ENCODE results near the gene RARRES2.

RARRES2 gene

DNA sequence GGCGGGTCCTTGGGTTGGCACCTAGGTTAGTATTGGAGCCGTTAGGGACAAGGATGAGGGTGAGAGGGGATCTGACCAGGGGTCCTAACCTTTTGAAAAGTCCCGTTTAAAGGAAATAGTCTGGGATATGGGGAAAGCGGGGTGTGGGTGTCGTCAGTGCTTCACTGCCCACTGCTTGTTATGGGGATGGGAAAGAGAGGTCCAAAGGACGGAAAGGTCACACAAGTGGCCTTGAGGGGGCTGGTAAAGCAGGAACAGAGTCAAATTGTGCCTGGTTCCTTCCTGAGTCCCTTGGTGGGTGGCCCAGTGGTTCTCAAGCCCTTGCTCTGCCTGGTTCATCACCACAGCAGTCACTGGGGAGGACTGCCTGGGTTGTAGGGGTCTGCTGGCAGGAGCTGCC is 35.1 kb upstream of the RARRES2 start:
- DNase-seq (ENCODE audit: low read depth), result no peak

DNA sequence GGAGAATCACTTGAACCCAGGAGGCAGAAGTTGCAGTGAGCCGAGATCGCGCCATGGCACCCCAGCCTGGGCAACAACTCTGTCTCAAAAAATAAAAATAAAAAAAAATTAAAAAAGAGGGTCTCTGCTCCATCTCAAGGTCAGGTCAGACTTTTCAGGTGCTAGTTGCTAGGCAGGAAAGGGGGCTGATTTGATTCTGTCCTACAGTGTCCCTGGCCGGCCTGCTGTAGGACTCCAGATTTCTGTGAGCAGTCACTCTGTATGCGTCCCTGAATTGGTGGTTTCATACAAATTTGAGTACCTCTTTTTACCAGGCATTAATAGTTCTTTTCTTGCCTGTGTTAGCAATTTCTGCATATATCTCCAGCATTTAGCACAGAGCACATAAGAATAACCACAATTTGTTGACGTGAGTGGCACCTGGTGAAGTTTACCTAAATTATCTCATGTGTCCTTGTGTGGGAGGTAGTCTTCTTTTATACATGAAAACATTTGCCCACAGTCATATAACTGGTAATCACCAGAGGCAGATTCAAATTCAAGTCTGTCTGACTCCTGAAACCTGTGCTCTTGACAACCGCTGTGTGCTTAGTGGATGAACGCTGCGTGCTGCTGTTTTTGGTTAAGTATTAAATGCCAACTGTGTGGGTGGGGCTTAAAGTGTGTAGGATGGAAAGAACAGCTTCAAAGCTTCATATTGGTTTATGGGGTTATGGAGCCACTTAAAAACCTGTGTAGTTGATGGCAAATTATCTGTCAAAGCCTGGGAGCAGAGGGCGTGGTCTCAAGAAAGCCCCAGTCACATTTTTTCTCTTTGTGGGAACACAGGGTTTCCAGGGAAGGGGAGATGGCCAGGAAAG is 34.5 kb upstream of the RARRES2 start:
- no peak for DNase-seq (ENCODE audit: low read depth)

DNA sequence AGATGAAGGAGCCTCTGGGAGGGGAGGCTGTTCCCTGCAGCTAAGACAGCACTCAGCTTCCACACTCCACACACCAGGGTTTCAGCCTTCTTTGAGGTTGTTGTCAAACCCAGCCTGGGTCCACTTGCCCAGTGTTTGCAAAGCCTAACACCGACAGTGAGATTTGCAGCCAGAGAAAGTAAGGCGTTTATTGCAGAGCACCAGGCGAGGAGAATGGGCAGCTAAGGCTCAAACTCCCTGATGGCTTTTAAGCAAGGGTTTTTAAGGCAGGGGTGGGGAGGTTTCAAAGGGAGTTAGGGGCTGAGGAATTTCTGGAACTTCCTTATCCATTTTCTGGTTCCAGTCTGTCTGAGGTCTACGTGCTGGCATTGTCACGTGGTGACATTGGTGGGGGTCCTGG is 33.0 kb upstream of the RARRES2 start:
- no peak for DNase-seq (ENCODE audit: low read depth)

DNA sequence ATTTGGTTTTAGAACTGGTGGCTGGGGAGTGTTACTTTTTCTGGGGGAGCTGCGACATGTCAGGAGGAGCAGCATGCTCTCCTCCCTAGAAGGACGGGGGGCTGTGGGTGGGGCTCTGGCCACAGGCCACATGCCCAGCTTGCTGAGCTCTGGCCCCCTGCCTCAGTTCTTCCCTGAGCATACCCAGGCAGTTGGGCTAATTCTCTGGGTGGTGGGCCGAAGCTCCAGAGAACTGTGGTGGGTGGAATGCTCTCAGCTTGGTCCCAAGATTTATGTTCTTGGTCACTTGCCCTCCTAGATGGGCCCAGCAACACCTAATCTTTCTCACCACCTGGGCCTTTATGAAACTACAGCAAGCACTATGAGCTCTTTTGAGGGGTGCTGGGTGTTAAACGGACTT is 32.6 kb upstream of the RARRES2 start:
- no peak for DNase-seq (ENCODE audit: low read depth)

DNA sequence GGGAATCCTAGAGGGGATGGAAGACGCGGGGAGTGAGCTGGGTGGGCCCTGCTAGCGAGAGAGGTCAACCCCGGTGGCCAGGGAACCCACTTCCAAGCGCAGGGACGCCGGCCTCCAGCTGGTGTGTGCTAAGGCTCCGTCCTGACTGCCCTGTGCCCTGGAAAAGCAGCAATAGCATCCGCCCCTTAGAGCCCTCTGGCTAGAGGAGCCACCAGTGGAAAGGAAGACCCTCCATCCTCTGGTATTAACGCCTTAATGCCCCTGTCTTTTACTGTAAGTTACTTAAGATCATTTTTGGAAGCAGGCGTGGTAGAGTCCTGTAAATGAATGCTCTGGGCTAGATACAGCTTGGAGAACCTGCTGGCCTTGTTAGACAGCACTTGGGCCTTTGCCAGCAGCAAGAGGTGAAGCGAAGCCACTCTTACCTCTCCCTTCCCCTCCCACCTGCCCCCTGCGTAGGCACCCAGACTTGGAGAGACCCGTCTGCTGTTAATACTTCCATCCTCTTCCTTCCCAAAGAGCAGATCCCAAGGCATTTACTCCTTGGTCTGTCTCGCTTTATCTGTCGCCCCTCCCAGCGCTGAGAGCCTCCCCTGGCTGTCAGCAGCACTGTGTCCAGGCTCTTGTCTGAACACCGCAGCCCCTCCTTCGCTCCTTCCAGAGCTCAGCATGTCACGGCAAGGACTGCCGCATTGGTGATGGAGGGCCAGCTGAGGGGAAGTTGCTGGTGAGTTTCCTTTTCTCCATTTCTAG is 31.8 kb upstream of the RARRES2 start:
- no peak for DNase-seq (ENCODE audit: low read depth)

DNA sequence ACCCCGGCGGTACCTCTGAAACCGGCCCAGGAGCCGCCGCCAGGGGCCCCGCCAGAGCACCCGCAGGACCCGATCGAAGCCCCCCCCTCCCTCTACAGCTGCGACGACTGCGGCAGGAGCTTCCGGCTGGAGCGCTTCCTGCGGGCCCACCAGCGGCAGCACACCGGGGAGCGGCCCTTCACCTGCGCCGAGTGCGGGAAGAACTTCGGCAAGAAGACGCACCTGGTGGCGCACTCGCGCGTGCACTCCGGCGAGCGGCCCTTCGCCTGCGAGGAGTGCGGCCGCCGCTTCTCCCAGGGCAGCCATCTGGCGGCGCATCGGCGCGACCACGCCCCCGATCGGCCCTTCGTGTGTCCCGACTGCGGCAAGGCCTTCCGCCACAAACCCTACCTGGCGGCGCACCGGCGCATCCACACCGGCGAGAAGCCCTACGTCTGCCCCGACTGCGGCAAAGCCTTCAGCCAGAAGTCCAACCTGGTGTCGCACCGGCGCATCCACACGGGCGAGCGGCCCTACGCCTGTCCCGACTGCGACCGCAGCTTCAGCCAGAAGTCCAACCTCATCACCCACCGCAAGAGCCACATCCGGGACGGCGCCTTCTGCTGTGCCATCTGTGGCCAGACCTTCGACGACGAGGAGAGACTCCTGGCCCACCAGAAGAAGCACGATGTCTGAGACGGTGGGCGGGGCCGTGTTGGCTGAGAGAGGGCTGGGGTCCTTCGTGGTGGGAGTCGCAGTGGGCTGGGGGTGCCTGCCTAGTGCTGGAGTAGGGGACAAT is 31.0 kb upstream of the RARRES2 start:
- DNase-seq (ENCODE audit: low read depth), result no peak

DNA sequence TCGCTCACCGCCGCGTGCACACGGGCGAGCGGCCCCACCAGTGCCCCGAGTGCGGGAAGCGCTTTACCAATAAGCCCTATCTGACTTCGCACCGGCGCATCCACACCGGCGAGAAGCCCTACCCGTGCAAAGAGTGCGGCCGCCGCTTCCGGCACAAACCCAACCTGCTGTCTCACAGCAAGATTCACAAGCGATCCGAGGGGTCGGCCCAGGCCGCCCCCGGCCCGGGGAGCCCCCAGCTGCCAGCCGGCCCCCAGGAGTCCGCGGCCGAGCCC is 30.5 kb upstream of the RARRES2 start:
- DNase-seq (ENCODE audit: low read depth), result no peak

DNA sequence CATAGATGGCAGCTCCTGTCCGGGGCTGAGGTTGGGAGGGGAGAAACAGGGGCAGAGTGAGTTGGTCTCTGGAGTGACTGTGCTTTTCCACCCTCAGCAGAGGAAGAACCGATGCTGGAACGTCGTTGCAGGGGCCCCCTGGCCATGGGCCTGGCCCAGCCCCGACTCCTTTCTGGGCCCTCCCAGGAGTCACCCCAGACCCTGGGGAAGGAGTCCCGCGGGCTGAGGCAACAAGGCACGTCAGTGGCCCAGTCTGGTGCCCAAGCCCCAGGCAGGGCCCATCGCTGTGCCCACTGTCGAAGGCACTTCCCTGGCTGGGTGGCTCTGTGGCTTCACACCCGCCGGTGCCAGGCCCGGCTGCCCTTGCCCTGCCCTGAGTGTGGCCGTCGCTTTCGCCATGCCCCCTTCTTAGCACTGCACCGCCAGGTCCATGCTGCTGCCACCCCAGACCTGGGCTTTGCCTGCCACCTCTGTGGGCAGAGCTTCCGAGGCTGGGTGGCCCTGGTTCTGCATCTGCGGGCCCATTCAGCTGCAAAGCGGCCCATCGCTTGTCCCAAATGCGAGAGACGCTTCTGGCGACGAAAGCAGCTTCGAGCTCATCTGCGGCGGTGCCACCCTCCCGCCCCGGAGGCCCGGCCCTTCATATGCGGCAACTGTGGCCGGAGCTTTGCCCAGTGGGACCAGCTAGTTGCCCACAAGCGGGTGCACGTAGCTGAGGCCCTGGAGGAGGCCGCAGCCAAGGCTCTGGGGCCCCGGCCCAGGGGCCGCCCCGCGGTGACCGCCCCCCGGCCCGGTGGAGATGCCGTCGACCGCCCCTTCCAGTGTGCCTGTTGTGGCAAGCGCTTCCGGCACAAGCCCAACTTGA is 29.9 kb upstream of the RARRES2 start:
- DNase-seq (ENCODE audit: low read depth), result no peak

DNA sequence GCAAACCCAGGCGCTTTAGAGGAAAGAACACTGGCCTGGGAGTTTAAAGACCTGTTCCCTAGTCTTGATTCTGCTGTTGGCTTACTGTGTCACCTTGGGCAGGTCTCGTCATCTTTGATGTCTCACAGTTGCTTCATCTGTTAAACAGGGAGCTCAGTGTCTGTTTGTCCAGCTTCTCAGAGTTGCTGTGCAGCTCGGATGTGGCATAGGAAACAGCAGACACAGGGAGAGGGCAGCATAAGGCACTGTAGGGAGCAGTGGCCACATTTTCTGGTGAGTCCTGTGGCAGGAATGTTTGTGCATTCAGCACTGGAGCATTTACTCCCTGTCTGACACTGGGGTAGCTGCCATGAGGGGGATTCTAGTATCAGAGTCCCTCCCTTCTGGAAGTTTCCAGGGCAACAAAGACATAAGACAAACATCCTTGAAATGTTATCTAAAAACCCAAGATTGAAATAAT is 29.2 kb upstream of the RARRES2 start:
- DNase-seq (ENCODE audit: low read depth), result no peak

DNA sequence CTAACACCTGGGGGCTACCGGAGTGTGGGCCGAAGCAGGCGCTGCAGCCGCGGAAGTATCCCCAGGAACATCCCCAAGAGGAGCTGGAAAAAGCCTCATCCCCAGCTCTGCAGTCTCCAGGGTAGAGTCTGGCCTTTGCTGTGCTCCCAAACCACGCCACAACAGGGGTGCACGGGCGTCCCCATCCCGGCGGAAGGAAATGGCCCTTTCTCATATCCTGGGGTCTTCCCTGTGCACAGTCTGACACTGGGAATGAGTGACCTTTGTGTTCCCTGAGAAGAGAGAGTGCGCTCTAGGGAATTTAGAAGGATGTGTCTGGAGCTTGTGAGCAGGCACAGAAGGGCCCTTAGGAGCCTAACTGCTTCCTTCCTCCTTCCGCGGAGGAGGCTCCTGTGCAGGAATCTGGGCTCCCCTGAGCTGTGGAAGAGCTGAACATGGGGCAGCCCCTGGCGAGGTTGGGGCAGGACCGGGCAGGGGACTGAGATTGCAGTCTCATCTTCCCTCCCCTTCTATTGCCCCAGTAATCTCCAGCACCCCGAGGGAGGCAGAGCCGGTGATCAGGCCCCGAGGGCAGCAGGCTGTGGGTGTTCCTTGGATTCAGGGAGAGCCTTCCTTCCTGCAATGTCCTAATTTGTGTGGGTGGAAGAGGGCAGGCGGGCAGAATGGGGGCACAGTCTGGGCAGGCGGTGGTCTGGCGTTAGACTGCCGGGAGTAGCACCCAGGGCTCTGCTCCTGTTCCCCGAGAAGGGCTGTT is 28.5 kb upstream of the RARRES2 start:
- DNase-seq (ENCODE audit: low read depth), result no peak

DNA sequence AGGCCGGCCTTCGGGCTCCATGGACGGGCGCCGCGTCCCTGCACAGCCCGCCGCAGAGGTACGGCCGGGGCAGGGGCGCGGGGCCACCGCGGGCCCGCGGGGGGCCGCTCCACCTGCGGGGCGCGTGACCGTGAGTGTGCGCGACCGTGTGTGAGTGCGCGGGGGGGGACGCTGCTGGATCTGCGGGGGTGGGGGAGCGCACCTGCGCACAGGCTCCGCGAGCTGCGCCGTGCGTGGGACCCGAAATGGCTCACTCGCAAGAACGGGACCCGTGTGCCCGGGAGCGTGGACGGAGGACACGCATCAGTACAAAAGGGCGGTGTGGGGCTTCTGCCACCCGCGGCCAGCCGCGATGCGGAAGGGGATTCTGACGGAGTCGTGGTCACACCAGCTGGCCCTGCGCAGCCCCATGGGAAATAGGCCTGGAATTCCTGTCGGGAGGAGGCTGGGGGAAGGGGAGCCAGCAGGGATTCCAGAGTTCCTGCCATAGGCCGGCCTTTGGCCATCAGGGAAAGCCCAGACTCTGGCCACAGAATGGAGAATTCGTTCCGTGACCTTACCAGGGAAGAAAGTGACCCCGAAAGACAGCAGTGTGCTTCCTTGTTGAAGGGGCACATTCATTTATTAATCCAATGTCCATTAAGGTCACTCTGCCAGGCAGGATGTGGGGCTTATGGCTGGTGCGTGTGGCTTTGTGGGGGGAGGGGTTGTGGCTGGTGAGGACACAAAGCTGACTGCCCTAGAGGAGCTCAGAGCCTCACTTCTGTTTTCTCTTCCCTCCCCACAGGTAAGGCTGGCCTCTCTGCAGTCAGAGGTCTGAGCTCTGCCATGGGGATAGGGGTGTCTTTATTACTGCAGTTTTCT is 27.7 kb upstream of the RARRES2 start:
- no peak for DNase-seq (ENCODE audit: low read depth)

DNA sequence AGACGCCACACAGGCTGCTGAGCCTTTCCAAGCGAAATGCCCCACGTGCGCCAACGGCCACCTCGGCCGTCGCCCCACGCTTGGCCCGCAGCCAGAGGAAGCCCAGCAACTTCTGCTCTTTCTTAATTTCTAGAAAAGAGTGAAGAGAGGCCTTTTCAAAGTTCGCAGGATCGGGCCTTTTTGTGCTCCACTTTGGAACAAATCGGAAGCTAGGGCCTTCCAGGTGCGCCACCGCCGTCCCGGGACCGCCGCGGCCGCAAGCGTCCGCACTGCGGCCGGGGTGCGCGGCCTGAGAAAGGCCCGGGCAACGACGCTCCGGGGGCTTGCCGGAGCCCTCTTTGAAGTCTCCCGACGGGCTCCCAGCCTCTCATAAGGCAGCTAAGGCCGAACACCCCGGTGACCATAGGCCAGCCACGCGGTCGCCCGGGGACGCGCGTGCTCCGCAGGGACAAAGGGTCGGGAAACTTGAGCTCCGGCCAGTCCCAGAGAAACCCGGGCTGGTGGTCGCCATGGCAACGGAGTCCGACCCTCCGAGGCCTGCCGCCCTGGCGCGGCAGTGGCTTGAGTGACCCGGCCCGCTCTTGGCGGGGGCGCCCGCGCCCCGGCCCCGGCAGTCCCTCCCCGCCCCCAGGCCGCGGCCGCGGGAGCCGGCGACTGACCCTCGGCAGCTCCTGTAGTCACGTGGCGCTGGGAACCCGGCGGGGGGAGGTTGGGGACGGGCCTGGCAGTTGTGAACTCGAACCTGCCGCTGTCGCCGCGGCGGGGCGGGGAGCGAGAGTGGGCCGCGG is 26.9 kb upstream of the RARRES2 start, which contains the start of gene REPIN1:
Gene REPIN1, plus strand, starts transcription at position 727 of the 788 bp plus-strand sequence. CDS start 890 bp downstream, outside the sequence.
- DNase-seq (ENCODE audit: low read depth), result peak; percentile 68

DNA sequence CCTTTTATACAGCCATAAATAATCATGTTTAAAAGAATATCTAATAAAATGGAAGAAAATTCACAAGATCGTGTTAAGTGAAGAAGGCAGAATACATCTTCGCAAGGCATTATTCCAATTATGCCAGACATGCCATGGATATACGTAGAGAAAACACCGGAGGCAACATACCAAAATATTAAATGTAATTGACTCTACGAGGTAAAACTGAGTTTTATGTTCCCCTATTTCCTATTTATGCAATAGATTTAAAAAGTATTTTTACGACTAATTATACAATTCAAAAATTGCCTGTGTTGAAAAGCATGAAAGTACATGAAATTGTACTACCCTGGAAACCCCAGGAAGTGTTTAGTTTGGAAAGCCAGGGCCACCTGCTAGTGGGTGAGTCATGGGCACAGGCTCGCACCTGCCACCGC is 26.3 kb upstream of the RARRES2 start:
- DNase-seq (ENCODE audit: low read depth), result no peak

DNA sequence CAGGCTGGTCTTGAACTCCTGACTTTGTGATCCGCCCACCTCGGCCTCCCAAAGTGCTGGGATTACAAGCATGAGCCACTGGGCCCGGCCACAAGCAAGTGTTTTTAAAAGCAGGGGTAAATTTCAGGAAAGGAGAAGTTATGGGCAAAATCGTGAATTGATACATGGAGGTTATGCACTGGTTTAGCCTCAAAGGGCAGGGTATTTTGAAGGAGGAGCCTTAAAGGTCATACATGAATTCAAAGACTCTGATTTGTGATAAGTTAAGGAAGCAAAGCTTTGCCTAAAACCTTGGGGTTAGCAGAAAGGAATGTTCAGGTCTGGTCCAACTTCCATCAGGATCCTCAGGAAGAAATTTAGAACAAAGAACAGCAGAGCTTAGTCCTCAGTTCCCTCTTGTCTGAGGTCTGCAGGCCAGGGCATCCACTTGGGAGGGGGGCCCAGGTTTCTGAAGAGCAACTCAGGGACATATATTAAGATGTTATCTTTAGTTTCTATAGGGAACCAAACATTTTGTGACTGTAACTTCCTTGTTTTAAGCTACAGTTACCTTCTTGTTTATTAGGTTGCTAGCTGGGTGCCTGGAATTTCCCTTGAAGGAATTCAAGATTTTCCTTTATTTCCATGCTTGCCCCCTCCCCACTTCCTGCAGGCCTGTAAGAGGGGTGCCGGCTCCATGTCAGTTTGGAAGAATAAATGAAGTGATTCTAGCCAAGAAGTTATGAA is 24.4 kb upstream of the RARRES2 start:
- no peak for DNase-seq (ENCODE audit: low read depth)

DNA sequence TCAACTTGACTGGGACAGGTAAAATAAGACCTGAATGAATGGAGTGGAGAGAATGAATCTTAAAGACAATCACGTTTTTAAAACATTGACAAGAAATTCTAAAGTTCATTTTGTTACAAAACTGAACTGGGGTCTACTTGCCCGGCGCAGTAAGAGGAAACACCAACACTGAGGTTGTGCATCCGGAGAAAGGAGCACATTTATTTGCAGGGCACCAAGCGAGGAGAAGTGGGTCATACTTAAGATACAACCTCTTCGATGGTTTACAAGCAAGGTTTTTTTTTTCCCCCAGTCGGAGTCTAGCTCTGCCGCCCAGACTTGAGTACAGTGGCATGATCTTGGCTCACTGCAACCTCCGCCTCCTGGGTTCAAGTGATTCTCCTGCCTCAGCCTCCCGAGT is 23.8 kb upstream of the RARRES2 start:
- DNase-seq (ENCODE audit: low read depth), result no peak

DNA sequence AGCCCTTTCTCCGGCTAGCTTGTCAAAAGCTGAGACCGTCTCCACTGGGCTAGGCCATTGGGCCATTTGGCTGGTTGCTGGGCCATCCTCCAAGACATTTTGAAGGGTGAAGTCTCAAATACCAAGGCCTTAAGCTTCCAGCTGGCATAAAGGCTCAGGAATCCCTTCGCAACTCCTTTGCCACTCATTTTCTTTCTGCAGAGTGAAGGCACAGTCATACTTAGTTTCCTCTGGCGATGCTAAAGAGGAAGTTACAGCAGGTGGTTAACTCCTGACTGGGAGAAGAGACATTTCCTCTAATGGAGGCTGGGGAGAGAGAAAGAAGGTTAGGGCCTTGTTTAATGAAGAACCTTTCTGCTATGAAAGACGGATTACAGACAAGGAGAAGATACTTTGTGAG is 22.4 kb upstream of the RARRES2 start:
- no peak for DNase-seq (ENCODE audit: low read depth)

DNA sequence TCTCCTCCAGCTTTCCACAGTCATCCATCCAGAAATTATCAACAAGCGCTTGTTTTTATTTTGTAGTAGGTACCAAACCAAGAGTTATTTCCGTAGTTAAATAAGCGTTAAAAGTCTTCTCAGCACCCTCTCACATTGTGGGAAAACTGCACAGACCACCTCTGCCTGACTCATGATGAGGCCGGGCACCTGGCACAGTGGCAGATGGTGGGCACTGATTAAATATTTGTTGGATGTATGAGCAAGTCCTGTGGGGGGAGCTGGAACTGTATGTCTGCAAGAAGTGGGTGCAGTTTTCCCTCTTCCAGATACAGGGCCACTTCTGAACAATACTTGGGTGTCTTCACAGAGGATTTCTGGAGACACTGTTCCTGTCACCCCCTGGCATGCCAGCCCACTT is 21.9 kb upstream of the RARRES2 start:
- no peak for DNase-seq (ENCODE audit: low read depth)

DNA sequence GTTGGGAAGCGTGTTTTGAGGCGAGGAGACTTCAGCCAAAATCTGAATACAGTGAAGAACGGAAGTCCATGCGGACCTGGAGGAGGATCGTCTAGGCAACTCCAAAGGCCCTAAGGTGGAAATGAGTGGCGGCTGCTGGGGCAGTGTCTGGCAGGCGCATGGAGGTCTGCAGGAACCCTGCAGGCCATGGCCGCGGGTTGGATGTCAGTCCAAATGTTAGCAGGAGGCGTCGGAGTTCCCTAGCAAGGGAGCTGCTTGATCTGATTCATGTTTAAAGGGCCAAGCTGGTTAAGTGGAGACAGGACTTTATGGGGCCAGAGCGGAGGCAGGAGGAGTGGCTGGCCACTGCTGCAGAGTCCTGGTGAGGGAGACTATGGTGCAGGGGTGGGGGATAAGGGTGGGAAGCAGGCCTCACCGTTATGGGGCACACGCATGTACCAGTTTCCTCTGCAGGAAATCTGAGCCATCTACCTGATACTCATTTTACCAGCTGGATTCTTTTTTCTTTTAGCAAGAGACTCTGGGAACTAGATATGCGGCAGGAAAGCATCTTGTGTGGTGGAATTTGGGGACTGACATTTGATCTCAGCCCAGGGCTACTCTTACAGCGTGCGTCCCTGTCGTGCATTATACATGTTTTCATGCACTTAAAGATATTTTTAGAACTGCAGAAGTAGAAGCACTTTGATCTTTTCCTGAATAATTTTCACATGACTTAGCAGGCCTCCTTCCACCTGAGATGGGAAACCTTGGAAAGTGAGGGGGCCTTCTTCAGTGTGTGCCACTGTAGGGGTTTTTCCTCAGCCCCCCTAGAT is 20.6 kb upstream of the RARRES2 start:
- DNase-seq (ENCODE audit: low read depth), result no peak

All from activated gamma-delta T cell treated with anti-CD3 and anti-CD28 coated beads, Interleukin-2, amount 50 U/mL, for 16 hours (primary cell).